CD4-positive, alpha-beta T cell treated with Interleukin-15 for 1 hour (primary cell): ENCODE measurements around the gene ATXN1.
"Not testable (repeated sequence)": the region's sequence is repeated elsewhere in the genome, so short reads cannot be mapped to it uniquely, and the experiment has no call there.

ENCODE experiments used
- DNase-seq: peaks from one replicate; pipeline ENCODE4 v3.0.0-alpha.2; 2020

Gene ATXN1

DNA sequence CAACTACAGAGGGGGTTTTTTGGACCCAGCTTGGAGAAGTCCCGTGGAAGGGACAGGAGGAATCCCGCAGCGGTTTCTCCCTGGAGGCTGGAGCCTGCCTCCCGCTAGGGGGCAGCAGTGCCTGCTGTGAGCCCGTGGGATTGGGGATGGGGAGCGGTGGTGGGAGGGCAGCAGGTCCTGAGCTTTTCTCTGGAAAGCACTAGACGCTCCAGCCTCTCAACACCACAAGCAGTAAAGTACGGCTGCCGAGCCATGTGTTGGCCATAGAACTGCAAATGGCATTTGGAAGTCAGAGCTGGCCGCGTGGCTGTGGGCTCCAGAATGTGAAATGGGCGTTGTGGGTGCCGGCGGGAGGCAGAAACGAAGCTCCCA is 475.1 kb downstream of the ATXN1 start:
- DNase-seq: no peak

DNA sequence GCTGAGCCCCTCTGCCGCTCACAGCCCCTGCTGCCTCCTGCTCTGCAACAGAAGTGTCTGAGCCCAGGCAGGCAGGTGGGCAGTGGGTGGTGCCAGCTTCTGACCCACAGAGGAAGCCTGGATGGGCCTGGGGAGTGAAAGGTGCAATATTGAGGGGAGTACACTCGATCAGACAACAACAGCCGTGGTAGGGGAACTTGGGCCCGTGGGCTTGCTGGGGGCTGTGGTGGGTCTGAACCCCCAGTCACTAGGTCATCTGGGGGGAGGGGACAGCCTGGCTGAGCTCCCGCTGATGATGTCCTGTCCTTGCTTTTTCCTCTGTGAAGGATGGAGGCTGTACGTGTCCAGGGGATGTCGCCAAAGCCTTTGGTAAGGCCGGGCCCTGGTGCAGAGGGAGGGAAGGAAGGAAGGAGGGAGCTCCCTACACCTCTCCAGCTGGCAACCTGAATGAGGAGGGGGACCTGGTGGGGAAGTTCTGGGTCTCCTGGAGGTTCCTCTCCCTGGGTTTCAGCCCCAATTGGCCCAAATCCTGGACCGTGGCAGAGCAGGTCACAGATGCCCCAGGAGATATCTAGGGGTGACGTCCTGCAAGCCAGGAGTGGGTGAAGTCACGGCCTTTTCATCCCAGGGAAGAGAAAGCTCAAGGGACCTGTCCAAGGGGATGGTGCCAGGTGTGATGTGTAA is 475.7 kb downstream of the ATXN1 start:
- no peak for DNase-seq

DNA sequence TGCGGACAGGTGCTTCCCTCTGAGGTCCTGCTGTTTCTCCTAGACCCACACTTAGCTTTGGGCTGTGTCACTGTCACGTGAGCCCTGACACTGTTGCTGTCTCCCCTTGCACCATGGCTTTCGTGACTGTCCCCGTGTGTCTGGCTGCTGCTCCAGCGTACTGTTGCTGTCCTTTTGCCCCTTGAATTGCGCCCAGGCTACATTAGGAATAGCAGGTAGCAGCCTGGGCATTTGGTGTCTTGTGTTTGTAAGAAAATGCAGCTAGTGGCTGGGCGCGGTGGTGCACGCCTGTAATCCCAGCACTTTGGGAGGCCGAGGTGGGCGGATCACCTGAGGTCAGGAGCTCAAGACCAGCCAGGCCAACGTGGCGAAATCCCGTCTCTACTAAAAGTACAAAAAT is 476.8 kb downstream of the ATXN1 start:
- no peak for DNase-seq

DNA sequence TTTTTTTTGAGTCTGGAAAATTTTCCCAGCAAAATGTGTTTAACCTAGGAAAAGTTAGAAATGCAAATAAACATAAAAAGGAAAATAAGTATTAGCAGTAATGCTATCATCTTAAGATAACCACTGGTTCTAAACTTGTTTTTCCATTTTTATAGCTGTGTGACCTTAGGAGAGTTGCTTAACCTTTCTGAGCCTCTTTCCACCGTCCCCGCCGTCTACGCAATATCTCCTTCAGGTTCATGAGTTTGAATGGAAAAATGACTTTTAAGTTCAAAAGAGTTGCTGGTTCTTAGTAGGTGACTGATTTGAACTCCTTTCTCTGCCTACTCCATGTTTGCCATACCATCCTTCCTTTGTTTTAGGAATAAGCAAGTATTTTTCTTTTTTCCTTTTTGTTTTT is 478.9 kb downstream of the ATXN1 start:
- no peak for DNase-seq

DNA sequence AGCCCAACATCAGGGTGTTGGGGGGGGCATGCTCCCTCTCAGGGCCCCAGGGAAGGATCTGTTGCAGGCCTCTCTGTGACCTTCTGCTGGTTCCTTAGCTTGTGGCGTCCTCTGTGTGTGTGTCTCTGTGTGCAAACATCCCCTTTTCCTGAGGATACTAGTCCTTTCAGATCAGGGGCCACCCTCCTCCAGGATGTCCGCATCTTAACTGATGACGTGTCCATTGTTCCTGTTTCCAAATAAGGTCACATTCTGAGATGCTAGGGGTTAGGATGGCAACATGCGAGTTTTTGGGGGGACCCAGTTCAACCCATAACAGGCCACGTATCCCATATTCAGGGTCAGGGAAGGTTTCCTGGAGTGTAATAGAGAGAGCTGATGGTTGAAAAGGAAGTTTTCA is 482.0 kb downstream of the ATXN1 start:
- DNase-seq: no peak

DNA sequence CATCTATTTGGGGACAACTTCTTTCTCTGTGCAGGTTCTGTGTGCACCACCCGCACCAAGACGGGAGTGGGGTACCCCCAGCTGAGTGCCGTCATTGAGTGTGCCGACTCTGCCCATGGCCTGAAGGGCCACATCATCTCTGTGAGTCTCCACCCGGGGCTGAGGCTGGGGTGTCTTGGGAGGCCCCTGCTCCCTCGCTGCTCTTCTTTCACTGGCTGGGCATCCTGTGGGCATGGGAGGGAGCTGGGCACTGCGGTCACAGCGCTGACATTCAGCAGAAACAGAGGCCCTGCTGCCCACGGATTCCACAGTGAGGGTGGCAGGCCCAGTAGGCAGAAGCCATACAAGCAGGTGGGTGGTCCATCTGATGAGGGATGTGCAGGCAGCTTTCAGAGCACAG is 482.5 kb downstream of the ATXN1 start:
- DNase-seq: no peak

DNA sequence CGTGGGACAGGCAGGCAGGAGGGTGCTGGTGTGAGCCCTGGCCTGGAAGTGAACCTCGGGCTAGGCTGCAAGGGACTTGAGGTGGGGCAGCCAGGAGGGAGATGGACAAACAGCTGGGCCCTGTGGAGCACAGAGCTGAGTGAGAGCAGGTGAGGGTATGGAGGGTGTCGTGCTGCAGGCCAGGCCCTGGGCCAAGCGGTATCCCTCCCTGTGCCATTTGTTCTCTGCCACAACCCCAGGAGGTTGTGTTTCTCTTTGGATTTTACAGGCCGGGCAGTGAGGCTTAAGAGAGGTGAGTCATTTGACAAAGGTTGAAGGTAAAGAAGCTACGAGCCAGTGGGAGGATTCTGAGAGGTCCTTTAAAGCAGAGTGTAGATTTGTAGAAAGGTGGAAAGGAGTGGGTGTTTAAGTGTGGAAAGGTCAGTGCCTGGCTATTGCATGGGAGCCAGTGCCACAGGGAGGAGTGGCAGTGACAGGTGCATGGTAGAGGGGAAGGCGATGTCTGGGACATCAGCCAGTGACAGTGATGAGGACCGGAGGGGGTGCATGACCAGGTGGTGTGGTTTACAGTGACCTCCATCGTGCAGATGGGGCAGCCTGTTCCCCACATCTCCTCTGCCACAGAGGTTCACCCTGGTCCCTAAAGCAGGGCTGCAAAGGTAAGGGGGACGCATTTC is 483.1 kb downstream of the ATXN1 start:
- no peak for DNase-seq

DNA sequence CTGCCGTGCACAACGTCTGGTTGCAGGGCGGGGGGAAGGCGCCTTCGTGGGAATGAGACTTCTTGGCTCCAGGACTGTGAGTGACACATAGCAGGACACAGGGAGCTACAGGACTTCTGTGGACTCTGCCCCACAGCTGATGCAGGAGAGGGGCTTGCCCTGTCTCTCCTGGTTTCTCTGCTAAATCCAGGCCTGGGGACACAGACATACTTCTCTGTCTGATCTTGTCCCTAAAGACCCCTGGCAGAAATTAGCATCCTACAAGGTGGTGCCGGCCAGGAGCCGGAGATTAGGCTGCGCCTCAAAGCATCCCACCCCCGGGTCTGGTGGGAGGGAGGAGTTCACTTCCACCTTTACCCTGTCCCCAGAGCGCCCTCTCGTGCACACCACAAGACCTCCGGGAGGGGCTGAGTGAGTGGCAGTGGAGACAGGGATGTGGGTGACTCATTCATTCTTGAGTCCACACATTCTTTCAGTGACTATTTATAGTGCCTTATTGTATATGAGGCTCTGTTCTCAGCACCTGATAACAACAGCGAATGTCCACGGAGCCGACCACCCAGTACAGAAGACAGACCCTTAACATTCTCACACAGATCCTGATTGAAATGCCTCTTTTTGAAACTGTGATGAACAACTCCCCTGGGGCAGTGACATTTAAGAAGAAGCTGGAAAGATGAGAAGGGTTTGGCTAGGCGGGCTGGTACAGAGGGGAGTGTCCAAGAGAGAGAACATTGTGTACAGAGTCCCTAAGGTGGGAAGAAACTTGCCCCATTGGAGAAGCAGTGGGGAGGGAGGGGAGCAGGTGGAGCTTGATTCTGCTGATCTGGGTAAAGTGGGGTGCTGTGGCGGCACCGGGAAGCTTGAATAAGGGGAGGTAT is 483.9 kb downstream of the ATXN1 start:
- no peak for DNase-seq

DNA sequence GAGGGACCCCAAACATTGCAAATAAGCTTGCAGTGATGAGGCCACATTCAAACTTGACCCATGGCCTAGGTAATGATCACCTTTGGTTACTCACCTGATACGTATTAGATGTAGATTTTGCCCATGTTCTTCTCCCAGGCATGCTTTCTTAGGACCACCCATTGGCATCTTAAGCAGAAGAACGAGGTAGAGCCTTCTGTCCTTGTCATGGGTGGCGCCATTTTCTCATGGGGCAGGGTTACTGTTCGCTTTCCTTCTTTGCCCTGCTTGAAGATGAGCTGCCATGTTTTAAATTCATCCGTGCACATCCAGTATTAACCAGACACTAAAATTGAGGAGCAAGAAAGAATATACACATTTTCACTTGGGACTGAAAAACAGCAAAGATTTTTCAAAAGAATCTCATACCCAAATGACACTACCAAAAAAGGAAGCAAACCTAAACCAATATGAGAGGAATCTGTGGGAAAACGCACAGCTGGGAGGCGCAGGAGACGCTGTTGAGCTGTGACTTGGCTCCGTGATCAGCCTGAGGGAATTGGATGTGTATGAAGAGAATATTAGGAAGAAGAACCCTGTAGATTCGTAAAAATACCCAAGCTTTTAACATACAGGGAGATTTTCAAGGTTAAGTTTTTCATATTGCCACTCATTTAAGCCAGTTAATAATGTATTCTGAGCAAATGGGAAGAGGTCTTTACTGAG is 486.2 kb downstream of the ATXN1 start:
- DNase-seq: no peak

DNA sequence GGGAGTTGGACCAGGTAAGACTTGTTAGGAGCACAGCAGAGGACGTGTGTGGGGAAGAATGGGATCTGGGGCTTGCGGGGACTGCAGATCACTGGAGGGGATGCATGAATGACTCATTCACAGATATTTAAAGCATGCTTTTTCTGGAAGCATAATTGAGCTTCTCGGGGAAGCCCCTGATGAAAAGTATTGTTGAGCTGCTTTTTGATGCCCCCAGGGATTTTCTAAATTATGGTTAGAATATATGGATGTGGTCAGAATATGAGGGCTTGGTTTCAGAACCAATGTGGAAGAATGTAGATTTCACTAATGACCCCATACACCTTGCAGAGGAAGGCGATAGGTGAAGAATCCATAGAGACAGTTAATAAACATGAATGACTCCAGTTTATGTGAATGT is 486.8 kb downstream of the ATXN1 start:
- no peak for DNase-seq

DNA sequence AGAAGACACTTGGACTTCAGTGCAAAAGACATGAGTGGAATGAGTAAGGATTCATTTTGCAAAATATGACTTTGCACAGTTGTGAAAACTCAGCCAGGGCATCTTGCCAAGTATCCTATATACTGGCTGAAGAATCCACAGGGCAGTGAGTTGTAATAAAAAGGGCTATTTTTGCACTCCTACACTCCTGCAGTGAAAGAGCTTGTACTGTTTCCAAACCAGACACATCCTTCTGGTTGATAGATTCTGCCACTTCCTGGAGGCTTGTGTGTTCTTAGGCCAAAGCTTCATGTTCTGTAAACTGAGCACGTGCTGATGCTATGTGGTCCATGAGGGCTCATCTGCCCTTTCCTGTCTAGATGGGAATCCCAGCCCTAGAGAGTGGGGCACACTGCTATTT is 488.0 kb downstream of the ATXN1 start:
- no peak for DNase-seq

DNA sequence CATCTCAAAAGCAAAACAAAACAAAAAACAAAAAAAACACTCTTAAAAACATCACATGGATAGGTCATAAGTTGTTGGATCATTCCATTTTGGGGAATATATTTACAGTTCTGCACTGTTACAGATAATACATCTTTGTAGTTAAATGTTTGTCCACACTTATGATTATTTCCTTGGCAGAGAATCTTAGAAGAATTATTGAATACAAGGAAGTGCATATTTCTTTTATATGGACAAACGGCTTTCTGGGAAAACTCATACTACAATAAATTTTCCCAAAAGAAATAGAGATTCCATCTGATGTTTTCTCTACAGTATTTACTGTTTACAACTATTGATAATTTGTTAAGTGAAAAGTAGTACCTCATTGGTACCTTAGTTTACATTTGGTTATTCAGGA is 489.1 kb downstream of the ATXN1 start:
- DNase-seq: no peak

DNA sequence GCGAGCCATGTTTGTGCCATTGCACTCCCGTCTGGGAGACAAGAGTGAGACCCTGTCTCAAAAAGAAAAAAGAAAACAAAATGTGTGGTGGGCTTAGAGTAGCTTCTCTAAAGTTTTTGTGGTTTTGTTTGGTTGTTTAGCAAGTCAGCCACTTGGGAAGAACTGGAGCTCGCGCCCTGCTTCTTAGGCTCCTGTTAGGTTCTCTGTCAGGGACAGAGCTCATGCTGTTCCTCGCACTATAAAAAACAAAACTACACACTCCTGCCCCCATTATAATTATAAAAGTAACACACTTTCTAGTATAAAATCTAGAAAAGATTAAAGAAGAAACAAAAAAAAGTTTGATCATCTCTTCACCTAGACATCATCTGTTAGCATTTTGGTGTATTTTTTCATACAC is 489.8 kb downstream of the ATXN1 start:
- no peak for DNase-seq

DNA sequence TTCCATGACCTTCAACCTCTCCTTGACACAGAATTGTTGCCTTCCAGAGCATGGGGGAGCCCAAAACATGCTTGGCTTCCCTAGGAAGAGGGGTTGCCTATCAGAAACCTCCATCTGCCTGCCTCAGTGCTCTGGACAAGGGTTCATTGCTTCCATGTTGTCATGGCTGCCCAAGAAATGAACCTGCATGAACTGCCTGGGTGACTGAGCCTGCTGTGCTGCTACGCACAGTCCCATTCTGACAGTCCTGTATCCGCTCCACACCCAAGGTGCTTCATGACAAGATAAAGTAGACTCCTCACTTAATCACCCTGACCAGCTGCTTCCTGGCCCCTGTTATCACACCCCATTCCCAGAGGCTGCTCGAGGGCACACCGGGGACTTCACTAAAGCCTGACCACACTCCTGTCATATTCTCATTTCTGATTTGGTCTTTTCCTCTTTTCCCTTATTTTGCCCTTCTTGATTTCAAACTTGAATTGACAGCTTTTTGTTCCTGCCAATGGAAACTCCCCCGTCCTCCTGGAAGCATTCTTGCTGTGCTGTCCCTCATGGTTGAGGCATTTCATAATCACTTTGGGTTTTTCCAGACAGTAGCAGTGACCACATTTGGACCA is 491.0 kb downstream of the ATXN1 start:
- no peak for DNase-seq

DNA sequence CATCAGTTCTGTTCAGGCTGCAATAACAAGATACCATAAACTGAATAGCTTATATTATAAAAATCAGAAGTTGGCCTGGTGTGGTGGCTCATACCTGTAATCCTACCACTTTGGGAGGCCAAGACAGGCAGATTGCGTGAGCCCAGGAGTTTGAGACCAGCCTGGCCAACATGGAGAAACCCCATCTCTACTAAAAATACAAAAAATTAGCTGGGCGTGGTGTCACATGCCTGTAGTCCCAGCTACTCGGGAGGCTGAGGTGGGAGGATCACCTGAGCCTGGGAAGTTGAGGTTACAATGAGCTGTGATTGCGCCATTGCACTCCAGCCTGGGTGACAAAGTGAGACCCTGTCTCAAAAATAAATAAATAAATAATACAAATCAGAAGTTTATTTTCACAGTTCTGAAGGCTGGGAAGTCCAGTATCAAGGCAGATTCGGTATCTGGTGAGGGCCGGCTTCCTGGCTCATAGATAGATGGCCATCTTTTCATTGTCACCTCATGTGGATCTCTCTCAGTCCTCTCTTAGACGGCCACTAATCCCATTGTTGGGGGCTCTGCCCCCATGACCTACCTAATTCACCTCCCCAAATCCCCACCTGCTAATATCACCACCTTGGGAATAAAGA is 491.7 kb downstream of the ATXN1 start:
- DNase-seq: not testable (repeated sequence)

DNA sequence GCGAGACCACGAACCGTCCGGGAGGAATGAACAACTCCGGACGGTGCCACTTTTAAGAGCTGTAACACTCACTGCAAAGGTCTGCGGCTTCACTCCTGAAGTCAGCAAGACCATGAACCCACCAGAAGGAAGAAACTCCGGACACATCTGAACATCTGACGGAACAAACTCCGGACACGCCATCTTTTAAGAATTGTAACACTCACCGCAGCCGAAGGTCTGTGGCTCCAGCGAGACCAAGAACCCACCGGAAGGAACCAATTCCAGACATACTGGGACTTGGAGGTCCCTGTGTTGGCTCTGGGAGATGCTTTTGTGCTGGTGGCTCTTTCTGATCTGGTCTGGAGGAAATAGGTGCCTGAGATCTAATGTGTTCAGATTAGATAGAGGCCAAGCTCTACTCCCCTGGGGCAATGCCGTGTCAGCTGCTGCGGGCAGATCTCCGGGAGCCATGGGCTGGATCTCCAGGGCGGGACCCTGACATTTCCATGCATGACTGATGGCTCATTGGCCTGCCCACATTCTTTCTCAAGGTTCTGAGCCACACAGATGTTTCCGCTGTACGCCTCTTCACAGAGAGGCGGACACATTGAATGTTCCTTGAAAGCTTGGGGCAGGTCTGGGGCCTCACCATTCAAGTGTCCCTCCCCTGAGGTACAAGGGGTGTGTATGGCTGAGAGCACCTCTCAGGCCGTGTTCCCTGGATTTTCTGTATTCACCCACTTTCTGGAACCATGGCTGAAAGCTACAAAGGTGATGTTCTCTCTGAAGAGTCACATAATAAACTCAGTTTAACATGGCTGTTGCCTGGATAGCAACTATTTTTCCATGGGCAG is 493.6 kb downstream of the ATXN1 start:
- DNase-seq: no peak

DNA sequence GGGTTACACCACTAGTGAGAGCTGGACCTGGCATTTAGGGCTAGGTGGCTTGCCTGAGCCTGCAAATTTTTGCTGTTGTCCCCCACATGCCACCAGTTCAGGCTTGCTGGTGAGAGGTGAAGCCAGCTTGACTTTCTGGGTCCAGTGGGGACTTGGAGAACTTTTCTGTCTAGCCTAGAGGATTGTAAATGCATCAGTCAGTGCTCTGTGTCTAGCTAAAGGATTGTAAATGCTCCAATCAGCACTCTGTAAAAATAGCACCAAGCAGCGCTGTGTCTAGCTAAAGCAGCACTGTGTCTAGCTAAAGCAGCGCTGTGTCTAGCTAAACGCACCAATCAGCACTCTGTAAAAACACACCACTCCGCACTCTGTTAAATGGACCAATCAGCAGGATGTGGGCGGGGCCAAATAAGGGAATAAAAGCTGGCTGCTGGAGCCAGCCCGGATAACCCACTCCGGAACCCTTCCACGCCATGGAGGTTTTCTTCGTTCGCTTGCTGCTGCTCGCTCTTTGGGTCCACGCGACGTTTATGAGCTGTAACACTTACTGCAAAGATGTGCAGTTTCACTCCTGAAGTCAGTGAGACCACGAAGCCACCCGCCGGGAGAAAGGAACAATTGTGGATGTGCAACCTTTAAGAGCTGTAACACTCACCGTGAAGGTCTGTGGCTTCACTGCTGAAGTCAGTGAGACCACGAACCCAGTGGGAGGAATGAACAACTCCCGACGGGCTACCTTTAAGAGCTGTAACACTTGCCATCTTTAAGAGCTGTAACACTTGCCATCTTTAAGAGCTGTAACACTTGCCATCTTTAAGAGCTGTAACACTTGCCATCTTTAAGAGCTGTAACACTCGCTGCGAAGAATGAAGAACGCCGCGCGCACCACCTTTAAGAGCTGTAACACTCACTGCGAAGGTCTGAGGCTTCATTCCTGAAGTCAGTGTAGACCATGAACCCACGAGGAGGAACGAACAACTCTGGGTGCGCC is 495.6 kb downstream of the ATXN1 start:
- no peak for DNase-seq

DNA sequence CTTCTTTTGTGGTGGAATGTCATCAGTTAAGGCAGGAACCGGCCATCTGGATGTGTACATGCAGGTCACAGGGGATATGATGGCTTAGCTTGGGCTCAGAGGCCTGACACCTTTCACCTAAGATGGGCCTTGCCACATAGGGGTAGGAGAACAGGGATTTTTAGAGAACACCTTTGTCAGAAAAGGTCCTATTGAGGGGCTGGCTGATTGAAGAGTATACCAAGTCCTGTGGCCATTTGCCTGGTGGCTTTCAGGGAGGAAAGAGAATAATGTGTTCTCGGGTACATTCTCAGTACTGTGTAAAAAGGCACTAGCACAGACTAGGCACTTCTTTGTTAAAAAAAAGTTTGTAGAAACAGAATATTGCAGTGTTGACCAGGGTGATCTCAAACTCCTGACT is 496.5 kb downstream of the ATXN1 start:
- DNase-seq: no peak

DNA sequence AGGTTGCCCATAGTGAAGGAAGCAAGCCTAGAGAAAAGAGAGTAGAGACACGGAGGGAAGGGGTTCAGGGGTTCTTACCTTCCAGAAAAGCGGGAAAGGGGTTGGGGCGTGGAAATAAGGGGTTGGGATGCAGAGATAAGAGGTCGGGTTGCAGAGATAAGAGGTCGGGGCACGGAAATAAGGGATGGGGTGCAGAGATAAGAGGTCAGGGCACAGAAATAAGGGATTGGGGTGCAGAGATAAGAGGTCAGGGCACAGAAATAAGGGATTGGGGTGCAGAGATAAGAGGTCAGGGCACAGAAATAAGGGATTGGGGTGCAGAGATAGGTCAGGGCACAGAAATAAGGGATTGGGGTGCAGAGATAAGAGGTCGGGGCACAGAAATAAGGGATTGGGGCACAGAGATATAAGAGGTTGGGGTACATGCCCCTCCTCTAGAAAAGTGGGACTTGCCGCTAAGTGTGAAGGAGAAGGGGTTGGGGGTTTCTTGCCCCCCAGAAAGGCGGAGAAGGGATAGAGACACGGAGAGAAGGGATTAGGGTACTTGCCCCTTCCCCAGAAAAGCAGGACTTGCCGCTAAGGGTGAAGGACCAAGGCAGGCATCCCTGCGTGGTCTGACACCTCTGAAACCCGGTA is 497.7 kb downstream of the ATXN1 start:
- DNase-seq: not testable (repeated sequence)

DNA sequence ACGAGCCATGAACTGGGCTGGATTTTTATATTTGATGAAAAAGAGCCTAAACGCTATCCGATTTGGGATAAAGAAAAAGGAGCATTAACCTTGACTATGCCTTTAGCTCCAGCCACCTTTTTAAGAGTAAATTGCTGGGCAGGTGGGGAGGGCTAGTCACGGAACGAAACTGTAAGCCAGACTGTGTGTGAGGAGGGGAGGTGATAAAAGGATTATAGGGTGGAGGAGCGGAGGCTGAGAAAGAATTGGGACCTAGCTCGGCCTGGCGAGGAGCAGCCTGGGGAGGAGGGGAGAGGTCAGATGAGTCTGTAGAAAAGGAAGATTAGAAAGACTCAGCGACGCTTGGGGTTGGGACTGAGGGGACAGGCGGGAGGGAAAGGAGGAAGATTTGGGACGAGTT is 498.5 kb downstream of the ATXN1 start:
- DNase-seq: not testable (repeated sequence)
